CD4-positive, alpha-beta T cell treated with Interleukin-21 for 1 hour (primary cell): ENCODE measurements around the gene LPIN3.

Source experiments
- DNase-seq: peaks from one replicate; pipeline ENCODE4 v3.0.0-alpha.2; 2020

Gene LPIN3

DNA sequence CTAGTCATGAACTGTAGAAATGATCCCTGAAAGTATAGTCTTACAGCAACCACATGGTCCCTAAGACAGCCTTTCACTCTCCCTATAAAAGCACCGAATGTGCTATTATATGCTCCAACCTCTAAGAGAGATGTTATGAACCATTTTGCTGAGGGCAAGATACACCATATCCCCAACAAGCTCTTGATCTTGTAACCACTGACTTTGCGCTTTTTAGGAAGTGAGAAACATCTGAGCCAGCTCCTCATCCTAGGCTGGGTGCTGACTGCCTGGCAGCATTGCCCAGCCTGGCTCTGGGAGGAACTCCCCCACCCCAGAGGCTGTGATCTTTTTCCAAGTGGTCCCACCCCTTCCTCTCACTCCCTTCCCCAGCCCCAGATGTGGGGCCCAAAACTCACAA lies 29.1 kb downstream of the LPIN3 start:
- DNase-seq, result no peak

DNA sequence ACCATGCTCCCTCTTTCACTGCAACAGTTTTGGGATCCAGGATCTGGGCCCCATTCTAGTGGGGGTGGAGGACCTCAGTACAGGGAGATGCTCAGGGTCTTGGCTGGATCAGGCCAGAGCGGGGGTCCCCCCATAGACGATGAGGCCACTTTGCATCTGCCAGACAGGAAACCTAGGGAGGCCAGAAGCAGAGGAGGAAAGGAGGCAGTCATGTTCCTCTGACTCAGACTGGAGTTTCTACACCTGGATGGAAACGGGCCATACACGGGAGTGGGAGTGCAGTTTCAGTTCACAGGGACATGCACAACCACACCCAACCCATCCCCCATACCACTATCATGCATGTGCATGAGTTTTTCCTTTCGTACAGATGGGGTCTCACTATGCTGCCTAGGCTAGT lies 29.6 kb downstream of the LPIN3 start:
- no peak for DNase-seq

DNA sequence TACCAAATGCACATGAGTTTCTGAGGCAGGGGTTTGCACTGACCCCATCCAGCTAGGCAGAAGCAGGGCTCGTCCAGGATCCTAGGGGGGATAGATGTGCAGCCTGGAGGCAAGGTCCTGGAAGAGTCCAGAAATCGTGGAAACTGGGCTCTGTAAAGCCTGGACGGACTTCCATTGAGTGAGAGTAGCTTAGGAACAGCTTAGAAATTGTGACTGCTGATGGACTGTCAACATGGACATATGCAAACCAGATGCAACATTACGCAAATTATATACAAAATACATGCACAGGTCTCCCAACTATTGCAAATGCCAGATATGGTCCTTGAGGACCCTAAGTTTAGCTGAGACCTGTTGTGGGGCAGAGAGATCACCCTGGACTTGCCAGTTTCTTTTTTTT lies 30.8 kb downstream of the LPIN3 start:
- no peak for DNase-seq

DNA sequence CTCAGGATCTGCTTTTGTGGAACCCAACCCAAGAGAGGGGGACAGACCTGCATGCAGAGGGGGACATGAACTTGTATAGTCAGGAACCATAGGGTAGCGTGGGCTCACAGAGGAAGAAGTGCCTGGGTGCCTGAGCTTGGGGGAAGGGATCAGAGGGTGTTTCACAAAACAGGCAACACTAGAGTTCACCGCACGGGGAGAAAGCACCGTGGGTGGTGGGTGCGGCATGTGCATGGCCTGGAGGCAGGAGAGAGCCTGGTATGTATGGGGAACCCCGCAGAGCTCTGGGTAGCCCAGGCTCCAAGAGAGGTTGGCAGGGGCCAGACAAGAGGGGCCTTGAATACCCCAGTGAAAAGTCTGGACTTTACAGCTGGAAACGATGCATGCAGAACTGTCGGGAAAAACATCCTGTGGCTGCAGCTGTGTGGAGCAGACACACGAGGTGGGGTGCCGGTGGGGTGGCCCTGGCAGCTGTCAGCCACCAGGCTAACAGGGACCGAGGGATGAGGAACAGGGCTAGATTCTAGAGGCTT lies 32.7 kb downstream of the LPIN3 start:
- no peak for DNase-seq

DNA sequence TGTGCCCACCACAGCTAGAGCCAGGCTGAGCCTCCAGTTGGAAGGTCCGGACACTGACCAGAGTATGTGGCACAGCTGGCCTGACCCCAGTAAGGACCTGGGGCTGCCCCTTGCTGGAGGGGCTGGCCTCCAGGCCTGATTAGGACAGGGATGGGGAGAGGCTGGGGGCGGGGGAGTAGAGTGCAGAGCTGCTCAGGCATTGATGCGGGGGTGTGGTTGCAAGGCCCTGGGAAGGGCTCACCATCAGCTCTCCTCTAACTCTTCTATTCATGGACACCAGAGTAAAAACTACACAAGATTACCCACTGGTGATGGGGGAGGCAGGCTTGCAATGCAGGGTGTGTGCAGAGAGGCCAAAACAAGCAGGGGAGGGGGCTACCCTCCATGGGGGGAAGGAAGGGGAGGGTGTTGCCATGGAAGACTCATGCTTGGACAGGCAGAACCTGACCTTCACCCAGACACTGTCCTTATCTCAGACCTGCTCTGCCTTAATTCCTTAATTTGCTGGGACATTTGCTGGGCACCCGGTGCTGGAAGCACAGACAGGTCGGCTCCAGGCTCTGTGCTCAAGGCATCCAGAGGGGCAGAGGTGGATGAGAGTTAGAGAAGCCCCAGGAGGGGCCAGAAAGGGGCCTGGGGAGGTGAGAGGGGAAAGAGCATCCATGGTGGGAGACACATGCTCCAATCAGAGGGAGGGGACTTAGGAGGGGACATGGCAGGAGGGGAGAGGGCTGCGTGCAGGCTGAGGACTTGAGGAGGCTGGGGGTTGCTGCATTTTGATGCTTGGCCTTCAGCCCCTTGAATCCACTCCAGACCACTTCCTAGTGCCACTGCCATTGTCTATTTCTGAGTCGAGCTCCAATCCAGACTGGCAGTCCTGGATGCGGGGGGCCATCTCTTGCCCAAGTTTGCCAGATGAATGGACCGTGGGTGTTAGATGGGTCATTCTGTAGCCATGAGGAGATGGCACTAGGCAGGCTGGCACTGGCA lies 33.6 kb downstream of the LPIN3 start:
- no peak for DNase-seq

DNA sequence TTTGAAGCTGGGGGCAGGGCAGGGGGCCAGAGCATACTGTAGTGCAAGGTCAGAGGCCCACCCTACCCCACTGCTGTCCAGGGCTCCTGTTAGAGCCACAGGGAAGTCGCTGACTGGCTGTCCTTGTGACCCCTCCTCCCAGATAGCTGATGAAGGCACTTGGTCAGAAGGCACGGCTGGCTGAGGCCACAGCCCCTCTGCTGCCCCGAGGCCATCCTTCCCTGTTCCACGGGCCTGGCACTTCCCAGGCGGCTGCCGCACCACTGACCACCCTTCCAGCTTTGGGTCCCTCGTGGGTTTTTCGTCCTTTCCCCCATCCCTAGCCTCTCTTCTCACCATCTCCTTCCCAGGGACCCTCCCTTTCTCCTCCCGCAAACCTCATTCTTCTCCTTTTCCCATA lies 35.2 kb downstream of the LPIN3 start:
- DNase-seq, result no peak

DNA sequence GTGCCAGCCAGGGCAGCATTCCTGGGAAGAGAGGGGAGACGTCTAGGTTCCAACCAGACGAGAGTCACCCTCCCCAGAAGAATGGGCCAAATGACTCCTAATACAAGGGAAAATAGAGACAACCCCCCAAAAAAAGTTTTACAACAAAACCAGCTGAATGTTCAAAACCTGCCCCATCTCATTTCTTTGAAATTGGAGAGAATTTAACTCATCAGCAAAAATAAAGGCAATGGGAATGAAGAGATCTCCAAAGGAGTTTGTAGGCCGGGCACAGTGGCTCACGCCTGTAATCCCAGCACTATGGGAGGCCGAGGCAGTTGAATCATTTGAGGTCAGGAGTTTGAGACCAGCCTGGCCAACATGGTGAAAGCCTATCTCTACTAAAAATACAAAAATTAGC lies 35.7 kb downstream of the LPIN3 start:
- DNase-seq, result no peak

DNA sequence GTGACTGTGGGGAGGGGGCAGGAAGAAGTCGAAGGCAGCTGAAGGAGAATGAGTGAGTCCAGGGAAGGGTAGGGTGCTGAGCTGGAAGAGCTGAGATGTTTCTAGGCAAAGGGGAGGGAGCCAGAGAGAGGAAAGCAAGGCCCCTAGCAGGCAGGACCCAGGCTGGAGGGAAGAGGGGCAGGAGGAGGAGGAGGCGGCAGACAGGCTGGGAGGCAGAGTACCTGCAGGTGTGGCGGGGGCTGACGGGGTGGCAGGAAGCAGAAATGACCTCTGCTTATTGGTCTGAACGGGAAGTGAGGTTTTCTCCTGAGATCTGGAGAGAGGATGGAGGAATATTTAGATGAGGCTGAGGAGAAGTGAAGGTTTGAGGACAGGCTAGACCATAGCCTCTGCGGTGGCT lies 36.7 kb downstream of the LPIN3 start:
- DNase-seq, result no peak

DNA sequence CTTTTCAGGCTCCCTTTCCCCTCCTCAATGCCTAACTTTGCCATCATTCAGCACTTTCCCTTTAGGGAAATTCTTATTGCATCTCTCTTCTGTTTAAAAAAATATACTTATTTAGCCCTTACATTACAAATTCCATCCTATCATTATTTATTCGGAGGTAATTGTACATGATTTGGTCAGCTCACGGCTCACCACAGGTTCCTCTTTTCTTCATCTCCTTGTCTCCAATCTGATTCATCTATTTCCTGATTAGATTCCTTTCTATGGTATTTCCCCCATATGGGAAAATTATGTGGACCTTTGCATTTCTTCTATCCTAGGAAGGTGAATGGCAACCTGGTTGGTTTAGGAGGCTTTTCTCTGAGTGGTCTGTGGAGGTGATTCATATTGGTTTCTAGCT lies 38.9 kb downstream of the LPIN3 start:
- DNase-seq, result no peak

DNA sequence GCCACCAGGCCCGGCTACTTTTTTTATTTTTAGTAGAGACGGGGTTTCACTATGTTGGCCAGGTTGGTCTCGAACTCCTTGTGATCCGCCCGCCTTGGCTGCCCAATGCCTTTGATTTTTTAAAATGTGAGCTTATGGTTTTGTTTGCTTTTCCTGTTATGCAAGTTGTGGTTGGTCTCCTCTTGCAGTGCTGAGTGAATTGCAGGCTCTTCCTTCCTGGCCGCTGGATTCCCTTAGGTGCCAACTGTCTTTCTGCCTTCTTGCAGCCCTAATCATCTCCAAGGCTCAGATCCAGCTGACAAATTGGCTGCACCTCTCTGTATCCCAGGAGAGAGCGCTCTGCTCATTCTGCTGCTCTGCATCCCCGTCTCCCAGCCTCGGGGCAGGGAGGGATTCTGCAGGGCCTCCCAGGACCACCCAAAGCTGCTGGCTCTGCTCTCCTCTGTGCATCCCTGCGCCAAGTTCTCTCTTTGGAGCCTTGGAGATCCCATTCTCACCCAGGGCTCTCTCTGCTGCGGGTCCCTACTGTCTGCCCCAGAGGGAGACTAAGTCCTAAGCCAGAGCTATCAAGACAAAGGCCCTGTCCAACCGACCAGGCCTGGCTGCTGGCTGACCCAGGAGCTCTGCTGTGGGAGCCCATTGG lies 40.1 kb downstream of the LPIN3 start:
- DNase-seq, result no peak

DNA sequence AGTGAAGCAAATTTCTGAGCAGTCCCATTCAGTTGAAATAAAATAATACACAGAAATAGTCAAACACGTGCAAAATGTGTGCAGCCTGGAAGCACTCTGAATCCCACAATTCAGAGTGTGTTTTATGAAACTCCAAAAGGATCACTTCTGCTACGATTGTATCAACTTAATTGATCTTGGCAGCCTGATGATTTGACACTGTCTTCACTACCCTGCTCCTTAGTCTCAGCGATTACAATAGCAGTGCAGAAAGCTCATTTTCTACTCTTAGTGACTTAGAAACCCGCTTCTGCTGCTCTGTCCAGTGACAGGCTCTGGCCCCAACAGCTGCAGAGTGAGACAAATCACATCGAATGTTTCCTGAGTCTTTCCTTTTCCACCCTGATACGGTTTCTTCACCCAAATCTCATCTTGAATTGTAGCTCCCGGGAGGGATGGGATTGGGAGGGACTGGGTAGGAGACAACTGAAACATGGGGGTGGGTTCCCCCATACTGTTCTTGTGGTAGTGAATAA lies 42.2 kb downstream of the LPIN3 start:
- no peak for DNase-seq

DNA sequence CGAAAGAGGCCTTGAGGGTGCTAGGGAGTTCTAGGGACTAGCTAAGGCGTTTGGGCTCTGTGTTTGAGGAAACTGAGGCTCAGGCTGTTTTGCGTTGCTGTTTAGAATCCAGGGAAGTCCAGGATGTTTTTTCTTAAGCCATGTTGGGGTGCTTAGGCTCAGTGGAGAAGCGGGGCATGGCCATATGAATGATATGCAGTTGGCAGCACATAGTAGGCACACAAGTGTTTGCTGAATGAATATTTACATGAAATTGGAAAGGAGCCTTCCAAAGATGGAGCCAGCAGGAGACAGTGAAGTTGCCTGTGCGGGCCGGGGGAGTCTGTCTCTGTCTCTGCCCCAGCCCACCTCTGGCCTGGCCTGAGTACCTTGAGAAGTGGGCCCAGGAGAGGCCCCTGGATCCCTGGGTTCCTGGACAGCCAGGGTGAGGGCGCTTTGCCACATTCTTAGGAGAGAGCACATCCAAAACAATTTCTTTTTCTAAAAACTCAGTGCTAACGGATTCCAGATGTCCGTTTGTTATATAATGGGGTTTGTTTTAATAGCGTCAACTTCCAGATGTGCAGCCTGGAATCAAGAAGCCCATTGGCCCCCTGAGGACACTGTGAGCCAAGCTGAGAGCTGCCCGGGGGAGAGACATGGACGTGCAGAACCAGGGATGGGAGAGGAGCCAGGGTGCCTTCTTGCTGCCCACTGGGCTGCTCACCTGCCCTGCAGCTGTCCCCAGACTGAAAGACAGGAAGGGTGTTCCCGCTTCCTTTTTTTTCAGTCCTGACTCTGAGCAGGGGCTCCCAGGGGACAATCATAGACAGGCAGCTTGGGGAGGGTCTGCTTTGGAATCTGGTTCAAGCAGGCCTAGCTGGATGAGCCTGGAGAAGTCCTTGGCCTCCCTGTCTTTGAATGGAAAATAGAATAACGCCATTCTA lies 46.1 kb downstream of the LPIN3 start:
- DNase-seq, result no peak

DNA sequence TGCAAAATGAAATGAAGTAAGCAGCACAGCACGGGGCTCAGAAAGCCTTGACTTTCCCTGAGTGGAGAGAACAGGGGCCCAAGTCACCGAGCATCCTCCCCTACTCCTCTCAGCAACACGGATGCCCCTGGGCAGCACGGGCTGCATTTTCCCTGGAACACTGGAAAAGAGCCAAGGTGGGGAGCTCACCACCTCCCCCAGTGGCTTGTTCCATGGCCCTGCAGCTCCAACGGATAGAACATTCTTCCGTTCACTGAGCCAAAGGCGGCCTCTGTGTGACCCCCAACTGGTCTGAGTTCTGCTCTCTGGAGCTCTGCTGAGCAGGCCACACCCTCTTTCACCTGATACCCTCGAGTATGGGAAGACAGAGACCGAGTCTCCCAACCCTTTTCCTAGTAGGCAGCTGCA lies 46.8 kb downstream of the LPIN3 start:
- DNase-seq, result no peak

DNA sequence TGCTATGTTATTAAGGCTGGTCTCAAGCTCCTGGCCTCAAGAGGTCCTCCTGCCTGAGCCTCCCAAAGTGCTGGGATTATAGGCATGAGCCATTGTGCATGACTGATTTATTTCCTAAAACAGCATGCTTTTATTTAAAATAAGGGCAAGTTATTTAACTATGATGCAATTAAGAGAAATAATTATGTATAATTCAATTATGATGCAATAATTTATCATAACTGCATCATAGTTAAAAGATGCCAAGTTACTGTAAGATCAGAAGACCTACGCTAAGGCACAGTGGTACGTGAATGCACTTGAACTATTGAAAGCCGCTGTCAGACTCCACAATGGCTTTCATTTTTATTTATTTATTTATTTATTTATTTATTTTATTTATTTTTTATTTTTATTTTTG lies 50.3 kb downstream of the LPIN3 start:
- DNase-seq, result no peak

DNA sequence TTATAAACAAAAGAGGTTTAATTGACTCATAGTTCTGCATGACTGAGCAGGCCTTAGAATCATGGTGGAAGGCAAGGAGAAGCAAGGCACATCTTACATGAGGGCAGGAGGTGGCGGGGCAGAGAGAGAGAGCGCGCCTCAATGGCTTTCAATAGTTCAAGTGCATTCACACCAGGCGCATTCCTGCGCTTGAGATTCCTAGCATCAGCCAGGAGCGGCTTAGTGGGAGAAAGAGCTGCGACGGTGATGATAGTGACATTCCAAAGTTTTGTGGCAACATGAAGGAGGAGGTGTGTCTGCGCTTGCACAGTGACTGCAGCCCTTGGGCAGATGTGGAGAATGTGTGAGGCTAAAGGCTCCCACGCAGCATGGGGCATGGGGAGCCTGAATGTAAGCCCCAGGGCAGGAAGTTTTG lies 51.0 kb downstream of the LPIN3 start:
- no peak for DNase-seq

DNA sequence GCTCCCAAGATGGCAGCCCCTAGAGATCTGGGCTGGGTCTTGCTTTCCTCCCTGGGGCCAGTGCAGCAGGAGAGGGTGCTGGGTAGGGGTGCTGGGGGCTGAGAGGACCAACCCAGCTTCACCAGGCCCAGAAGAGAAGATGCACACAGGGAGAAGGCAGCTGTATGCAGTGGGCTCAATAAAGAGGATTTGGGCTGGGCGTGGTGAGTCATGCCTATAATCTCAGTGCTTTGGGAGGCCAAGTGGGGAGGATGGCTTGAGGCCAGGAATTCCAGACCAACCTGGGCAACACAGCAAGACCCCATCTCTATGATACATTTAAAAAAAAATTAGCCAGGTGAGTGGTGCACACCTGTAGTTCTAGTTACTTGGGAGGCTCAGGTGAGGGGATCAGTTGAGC lies 51.7 kb downstream of the LPIN3 start:
- DNase-seq, result no peak

DNA sequence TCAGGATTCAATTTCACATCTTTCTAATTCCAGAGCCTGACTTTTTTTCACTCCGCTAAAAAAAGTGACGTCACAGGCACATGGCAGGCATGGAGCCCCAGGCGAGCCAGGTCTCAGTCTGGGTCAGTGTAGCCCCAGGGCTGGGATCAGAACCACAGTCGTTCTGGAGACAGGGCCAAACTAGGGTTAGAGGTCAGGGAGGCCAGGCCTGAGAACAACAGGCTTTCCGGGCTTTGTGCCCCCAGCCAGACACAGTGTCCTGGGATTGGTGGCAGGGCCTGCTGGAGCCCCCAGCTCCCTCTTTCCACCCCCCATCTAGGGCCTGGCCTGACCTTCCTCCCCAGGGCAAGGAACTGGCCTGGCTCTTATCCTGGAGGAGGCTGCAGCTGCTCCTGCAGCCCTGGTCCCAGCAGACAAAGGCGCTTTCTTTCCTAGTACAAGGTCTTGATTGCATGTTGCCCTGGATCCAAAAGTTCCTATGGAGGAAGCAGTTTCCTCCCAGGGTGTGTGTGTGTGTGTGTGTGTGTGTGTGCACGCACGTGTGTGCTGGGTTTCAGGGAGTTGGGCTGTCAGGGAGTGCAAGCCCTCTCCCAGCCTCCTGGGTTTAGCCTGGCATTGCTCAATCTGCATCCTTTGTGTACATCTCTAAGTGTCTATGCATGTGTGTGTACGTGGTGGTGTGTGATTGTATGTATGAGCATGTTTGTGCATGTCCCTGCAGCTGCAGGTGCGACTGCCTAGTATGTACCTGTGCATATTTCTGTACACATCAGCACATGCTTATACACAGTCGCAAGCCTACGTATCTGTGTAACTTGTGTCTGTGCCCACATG lies 52.5 kb downstream of the LPIN3 start:
- DNase-seq, result no peak

DNA sequence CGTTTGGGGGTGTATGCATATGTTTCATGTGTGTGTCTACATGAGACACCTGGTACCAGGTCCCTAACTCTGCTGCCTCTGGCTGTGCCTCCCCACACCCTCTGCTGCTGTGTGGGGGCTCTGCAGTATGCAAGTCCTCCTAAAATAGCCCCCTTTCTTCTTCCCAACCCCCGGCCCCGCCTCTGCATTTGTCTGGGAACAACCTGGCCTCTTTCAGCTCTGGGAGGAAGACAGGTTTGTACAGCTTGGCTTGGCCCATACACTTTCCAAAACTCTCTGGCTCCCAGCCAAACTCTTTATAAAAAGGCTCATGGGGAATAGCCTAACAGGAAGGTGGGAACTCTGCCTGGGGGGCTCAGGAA lies 53.1 kb downstream of the LPIN3 start:
- DNase-seq, result no peak

DNA sequence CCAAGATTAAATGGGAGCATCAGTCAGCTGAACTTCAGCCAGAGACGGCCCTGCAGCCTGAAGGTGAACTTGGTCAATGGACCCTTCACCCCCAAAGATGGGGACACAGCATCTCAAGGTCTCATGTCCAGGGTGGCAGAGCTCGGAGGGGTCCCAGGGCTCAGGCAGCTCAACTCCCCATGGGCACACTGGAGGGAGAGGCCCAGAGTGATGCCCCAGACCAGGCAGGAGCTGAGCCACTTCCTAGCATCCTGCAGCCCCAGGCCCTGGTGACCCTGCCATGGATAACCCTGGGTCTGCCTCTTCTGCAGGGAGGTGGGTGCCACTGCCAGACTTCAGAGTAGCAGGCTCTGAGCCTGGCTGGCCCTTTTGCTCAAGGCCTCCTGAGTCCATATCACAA lies 53.5 kb downstream of the LPIN3 start:
- no peak for DNase-seq

DNA sequence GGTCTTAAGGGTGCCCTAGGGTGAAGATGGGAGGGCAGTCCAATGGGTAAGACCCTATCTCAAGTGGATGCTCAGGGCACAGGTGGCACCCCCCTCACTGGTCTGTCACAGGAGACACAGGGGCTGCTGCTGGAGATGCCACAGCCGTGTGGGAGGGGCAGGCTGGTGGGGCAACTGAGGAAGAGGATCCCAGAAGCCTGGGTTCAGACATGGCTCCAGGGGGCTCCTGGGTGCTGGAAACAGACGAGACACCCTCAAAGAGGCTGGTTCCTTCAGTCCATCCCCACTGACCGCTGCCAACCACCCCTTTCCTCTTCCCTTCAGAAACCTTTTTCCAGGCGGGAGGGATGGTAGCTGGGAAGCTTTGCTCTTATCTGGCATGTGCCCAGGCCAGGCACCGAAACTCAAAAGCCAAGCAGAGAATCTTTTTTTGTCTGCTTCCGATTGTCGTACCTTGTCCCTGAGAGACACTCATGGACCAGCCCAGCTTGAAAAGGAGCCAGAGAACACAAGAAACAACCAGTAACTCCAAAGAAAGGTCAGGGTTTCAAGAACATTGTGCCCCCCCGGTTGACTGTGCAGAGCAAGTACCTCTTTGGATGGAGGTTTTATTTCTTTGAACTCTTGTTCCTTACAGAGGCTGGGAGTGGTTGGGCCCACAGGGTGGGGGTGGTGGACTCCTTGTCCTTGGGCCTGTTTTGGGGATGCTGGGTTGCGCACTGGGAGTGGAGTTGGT lies 54.5 kb downstream of the LPIN3 start:
- no peak for DNase-seq
